ENCODE measurements around the gene ACVR1B.

GRCh38 chr12:51971679-51972421, 20.4 kb downstream of the ACVR1B start:
- no peak for TF ChIP-seq POLR2AphosphoS5 (IDR thresholded peaks at IDR 0.05; ENCODE audit: insufficient read depth, low read depth, low read length)
- TF ChIP-seq CTCF (IDR thresholded peaks at IDR 0.05; ENCODE audit: extremely low read depth in 1 of 2, insufficient read depth in 1 of 2, low read depth in 1 of 2, low read length in 2 of 2) = no peak
- no peak for TF ChIP-seq POLR2A (IDR thresholded peaks at IDR 0.05; ENCODE audit: low read depth, low read length)
- no peak for TF ChIP-seq EZH2 (IDR thresholded peaks at IDR 0.05; ENCODE audit: borderline replicate concordance, low read depth, low read length, severe bottlenecking)
- TF ChIP-seq MAX (IDR thresholded peaks at IDR 0.05; ENCODE audit: insufficient read depth, insufficient read length) = no peak
- TF ChIP-seq MYC (IDR thresholded peaks at IDR 0.05; ENCODE audit: low read depth, low read length) = no peak
- no peak for TF ChIP-seq FOS (IDR thresholded peaks at IDR 0.05; ENCODE audit: borderline replicate concordance, insufficient read depth, low read length)
